GM21529 (cell line): ENCODE data around the gene ACVRL1.

Experiments
- ATAC-seq: cut with Tn5 transposase; IDR thresholded peaks from one replicate; pipeline ENCODE4 v1.9.1; 2021; ENCODE audit not compliant: unreplicated experiment

ACVRL1 gene

DNA sequence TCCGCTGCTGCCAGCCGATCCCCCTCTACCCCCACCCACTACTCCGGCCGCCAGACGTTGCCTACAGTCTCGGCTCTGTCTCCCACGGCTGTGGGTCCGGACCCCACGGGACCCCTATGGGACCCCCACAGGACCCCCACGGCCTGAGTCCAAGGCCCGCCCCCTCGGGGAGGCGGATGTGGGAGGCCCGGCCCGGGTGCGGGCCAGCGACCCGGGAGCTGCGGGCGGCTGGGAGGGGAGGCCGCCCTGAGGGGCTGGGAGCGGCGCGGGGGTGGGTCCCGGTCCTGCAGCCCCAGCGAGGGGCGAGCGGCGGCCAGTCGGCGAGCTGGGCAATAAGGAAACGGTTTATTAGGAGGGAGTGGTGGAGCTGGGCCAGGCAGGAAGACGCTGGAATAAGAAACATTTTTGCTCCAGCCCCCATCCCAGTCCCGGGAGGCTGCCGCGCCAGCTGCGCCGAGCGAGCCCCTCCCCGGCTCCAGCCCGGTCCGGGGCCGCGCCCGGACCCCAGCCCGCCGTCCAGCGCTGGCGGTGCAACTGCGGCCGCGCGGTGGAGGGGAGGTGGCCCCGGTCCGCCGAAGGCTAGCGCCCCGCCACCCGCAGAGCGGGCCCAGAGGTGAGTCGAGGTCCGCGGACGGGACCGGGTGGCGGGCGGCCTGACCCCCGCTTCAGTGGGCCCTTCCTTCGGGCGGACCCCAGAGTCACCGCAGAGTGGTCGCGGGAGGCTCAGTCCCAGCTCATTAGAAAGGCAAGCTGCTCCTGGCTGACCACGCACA lies at the start of gene ACVRL1:
Gene ACVRL1, plus strand, starts transcription at position 422 of the 773 bp plus-strand sequence. CDS start 4,971 bp downstream, outside the sequence.
- ATAC-seq, result no peak

GRCh38 chr12:51860986-51861385 lies 46.3 kb upstream of the ACVRL1 start:
- no peak for ATAC-seq

- no peak for ATAC-seq
These were observed 44.4 kb upstream of the ACVRL1 start for GRCh38 chr12:51862947-51863346.

DNA sequence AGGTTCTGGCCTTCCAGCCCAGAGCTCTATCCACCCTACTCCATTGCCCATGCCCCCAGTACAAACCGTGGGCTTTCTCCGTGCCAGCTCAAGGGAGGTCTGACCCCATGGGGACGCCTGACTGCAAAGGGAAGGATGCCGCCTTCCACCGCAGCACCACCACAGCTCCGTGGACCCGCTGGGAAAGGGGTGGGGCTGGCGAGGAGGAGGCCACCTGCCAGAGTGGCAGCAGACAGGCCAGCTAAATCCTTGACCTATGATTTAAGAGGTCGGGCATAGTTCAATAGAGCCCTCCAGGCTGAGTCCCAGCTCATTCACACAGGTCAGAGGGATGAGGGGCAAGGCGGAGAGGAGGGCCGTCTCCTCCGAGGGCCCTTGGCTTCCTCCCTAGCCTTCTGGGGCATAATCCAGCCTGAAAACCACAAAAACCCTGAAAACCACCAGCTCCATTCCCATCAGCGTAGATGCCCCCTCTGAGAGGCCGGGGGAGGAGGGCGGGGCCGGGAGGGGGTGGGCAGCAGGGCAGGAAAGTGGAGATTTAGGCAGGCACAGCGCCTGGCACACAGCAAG lies 43.9 kb upstream of the ACVRL1 start:
- no peak for ATAC-seq

DNA sequence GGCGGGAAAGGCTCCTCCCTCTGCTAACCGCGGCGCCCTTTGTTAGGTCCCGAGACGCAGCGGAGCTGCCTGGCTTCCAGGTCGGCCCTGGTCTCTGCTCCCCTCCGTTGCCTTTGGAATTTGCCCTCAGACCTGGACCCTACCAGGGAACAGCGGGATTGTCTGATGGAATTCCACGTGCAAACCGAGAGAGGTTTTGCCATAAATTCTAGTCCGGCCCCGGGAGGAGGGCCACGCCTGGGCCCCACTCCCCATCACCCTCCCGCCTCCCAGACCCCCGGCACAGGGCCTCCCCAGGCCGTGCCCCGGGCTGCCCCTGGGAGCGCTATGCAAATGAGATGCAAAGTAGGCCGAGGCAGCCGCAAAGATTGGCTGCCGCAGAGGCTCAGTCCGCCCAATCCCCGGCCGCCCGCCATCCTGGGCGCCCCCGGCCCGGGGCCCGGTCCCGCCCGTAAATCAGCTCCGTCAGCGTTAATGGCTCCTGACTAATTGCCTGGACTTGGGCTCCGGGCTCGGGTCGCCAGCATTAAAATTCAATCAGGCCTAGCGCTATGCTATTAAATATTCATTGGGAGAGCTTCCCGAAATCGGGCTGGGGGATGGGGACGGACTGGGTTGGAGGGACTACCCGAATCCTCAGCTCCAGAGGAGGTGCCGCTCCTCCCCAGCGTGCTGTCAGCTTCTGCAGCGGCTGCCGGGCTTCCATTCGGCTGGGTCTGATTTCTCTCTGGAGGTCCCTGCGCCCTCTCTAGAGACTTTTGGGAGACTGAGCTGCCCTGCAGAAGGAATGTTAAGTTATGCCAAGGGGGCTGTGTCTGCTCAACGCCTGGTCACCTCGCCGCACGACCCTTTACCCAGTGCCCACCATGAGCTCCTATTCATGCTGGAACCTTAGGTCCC lies 43.1 kb upstream of the ACVRL1 start:
- ATAC-seq, result no peak

GRCh38 chr12:51864833-51865670 lies 42.3 kb upstream of the ACVRL1 start:
- ATAC-seq, result no peak

DNA sequence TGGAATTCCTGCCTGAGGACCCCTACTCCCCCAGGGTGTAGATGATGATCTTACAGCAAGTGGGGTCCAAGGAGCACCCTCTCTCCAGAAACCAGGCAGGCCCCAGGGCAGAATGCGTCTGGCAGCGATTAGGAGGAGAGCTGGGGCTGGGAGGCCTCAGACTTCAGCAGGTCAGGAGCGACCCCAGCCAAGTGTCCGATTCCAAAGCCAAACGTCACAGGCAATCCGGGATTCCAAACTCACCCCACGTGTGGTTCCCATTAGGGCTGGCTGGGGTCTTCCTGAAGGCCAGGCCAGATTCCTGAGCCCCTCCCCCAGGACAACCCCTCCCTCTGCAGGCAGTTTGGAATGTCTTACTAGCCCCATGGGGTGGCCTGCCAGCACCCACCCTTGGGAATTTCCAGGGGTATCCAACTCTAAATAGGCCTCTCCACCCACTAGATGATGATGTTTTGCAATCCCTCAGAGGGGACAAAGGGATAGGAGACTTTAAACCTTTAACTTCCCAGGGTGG lies 41.5 kb upstream of the ACVRL1 start:
- ATAC-seq, result no peak

DNA sequence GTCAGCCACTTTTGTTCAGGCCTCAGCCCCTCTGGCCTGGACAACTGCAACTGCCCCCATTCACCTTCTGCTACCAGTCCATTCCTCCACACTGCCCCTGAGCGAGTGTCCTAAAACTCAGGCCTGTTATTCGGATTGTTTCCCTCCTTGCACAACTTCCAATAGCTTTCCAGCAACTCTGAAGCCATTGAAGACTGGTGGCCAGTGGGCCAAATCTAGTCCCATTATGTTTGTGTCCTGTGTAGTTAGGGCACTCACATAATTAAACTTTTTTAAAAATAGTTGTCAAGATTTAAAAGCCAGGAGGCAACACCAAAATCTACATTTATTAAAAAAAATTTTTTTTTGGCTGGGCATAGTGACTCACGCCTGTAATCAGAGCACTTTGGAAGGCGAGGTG lies 41.0 kb upstream of the ACVRL1 start:
- ATAC-seq, result no peak

DNA sequence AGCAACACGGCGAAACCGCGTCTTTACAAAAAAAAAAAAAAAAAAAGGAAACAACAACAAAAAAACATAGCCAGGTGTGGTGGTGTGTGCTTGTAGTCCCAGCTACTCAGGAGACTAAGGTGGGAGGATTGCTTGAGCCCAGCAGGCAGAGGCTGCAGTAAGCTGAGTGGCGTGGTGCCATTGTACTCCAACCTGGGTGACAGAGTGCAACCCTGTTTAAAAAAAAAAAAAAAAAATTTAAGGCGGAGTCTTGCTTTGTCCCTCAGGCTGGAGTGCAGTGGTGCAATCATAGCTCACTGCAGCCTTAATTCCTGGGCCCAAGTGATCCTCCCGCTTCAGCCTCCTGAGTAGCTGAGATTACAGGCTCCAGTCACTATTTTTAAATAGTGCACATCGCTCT lies 40.5 kb upstream of the ACVRL1 start:
- no peak for ATAC-seq

DNA sequence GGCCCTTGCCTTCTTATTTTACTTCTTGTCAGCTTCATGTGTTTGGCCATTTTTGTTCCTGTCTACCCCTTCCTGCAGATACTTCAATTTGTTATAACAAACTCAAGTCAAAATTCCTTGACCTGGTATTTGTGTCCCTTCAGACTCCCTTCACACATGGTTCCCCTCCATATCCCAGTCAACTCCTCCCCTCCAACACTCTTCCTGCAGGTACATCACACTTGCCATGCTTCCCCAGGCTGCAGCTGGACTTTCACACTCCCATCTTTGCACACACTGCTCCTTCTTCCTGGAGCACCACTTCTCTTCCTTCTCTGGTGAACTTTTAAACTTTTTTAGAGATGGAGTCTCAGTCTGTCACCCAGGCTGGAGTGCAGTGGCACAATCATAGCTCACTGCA lies 39.9 kb upstream of the ACVRL1 start:
- no peak for ATAC-seq

- no peak for ATAC-seq
These were observed 39.4 kb upstream of the ACVRL1 start for GRCh38 chr12:51867796-51868428.

DNA sequence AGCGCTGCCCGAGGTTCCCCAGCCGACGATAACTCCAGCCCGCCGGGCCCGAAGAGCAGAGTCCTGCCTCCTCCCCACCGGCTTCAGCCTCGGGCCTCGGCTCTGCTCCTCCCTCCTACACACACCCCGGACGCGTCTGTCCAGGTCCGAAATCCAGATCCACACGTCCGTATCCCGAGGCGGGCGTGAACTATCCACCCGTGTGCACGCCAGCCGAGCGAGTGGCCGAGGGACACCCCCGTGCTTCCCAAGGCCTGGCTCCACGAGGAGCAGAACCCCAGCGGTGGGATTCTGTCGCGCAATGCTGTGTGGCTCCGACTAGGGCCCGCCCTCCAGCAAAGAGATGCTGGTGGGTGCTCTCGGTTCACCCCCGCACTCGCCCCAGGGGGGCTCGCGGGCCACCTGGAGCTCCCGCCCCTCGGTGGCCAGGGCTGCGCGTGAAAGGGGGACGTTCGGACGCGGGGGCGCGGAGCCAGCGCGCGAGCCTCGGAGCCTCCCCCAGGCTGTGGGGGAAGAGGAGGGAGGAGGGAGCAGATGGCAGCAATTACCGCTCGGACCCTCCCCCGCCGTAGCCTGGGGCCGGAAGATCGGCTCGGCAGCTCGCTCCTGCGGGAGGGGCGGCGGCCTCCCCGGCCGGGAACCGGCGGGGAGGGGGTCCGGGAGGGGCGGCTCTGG lies 38.3 kb upstream of the ACVRL1 start:
- no peak for ATAC-seq

- no peak for ATAC-seq
These were observed 37.8 kb upstream of the ACVRL1 start for GRCh38 chr12:51869496-51869865.

DNA sequence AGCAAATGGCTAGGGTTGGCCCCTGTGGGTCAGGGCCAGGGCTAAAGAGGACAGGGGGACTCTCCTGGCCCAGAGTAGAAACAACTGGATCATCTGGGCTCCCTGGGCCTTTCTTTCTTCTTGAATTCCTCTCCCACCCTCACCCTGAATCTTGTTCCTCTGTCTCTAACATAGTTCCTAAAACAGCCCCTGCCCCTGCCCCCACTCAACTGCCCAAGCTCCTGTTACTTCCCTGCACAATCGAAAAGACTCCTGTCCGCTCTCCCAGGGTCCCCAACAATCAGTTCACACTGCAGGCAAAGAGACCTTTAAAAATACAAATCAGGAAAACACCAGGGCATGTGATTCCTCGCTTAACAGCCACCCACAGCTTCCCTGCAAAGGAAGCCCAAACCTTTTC lies 37.4 kb upstream of the ACVRL1 start:
- ATAC-seq, result no peak

- no peak for ATAC-seq
These were observed 36.8 kb upstream of the ACVRL1 start for GRCh38 chr12:51870504-51870903.

GRCh38 chr12:51871126-51871525 lies 36.2 kb upstream of the ACVRL1 start:
- no peak for ATAC-seq

- ATAC-seq, result no peak
These were observed 35.2 kb upstream of the ACVRL1 start for GRCh38 chr12:51871918-51872688.

DNA sequence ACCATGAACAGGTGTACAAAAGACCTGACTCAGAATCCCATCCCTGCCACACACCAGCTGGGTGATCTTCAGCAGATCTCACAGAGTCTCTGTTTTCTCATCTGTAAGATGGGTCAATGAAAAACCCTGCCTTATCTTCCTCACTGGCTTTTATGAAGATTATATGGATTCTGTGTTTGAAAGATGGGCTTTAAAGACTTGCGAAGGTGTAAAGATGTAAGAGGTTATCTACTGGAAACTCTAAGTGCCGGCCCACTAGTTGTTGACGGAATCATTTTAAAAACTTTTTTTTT lies 34.7 kb upstream of the ACVRL1 start:
- no peak for ATAC-seq
